Esophagus squamous epithelium (tissue), 5 donors: ENCODE data around the gene RNLS. TPM values are rescaled to one million over a fixed set of nuclear protein-coding genes. Genes with fewer than 3 reads are reported as not detected.

Source experiments
- DNase-seq: peaks from one replicate; lab custom pipeline; 2025; lab: John Stamatoyannopoulos, UW
- H3K27ac ChIP-seq, 4 donors: fragments of 200-600 bp; sonication (generic); one replicate each; pipeline ENCODE4 v1.5.1; 2016 to 2019; ENCODE audit warnings: mild to moderate bottlenecking in 1 of 4
- H3K27me3 ChIP-seq, 4 donors: fragments of 200-600 bp; sonication (generic); 1 replicate in 3 of 4; 2 replicates in 1 of 4; pipeline versions ENCODE4 v1.5.1 to v1.6.0; 2017 to 2021; ENCODE audit warnings: antibody characterized with exemption in 1 of 4
- H3K36me3 ChIP-seq, 3 donors: fragments of 200-600 bp; sonication (generic); one replicate each; pipeline ENCODE4 v1.5.1; 2016 to 2019
- H3K4me1 ChIP-seq, 3 donors: fragments of 200-600 bp; sonication (generic); one replicate each; pipeline ENCODE4 v1.5.1; 2017 to 2019
- H3K4me3 ChIP-seq, 4 donors: fragments of 200-600 bp; sonication (generic); 1 replicate in 3 of 4; 2 replicates in 1 of 4; pipeline ENCODE4 v1.5.1; 2016 to 2019; ENCODE audit warnings: mild to moderate bottlenecking in 2 of 4, moderate library complexity in 1 of 4
- H3K9me3 ChIP-seq, 3 donors: fragments of 200-600 bp; sonication (generic); one replicate each; pipeline ENCODE4 v1.5.1; 2016 to 2019
- CTCF ChIP-seq, 6 experiments: fragments of 450-650 bp in 4 of 6; fragments of 200-600 bp in 2 of 6; sonication (generic) in 2 of 6; IDR thresholded peaks; one replicate each; pipeline ENCODE4 v1.5.1; 2016 to 2019; ENCODE audit warnings: antibody characterized with exemption in 6 of 6, mild to moderate bottlenecking in 4 of 6, moderate library complexity in 4 of 6
- POLR2A ChIP-seq, 4 donors: fragments of 450-650 bp; IDR thresholded peaks; one replicate each; pipeline ENCODE4 v1.6.1; 2017; ENCODE audit warnings: antibody characterized with exemption in 4 of 4, mild to moderate bottlenecking in 4 of 4, moderate library complexity in 3 of 4
- WGBS, 2 donors: methylation state at CpG; one replicate each; pipeline ENCODE4 v1.1.5; 2018; 5-methylcytosine and 5-hydroxymethylcytosine counted together
- intact Hi-C: fragments of 100-400 bp; cut with DNase I; formaldehyde crosslinking; loops from one replicate; pipeline ENCODE4 v1.15.0; 2022
- total RNA-seq, 4 donors: library from RNA; depleted of rRNA; stranded (reverse); fragments of >200 nt; gene quantifications; one replicate each; pipeline ENCODE4 v1.1.0, GENCODE V29; 2016
- donor health status: DM: yes; HTN: yes; CAD: no.

Gene RNLS
- total RNA-seq, 4 donors from 2014 or later, result 7.9 to 13.5 (median 10.5) TPM

- 76 to 83% methylated on average over 7 of the region's 7 CpGs for WGBS, 2 donors
- no peak for DNase-seq
- Histone ChIP-seq H3K36me3 (no peaks in the 10 kb centered on the region), H3K27me3 (no peaks in the 10 kb centered on the region), H3K4me1 (no peaks in the 10 kb centered on the region), H3K27ac (no peak overlapping the region), H3K4me3 (no peak overlapping the region), H3K9me3 (no peaks in the 10 kb centered on the region)
- no peak for TF ChIP-seq CTCF (IDR thresholded peaks at IDR 0.05)
- TF ChIP-seq POLR2A (IDR thresholded peaks at IDR 0.05), result no peak
- intact Hi-C loops, result loop anchor here (10.0 kb wide), 1 partner anchor 691 kb away; the partner anchor contains the start of genes KLLN and PTEN
These were observed 27.8 kb downstream of the RNLS start for GRCh38 chr10:88555190-88555908.

GRCh38 chr10:88553116-88553752, 29.9 kb downstream of the RNLS start:
- intact Hi-C loops, result loop anchor here (10.0 kb wide), 1 partner anchor 688 kb away; the partner anchor contains the start of genes KLLN and PTEN

GRCh38 chr10:88551246-88551645, 31.9 kb downstream of the RNLS start:
- no peak overlapping the region for H3K27ac ChIP-seq
- no peak for DNase-seq
- H3K36me3 ChIP-seq, result no peaks in the 10 kb centered on the region
- intact Hi-C loops, result loop anchor here (10.0 kb wide), 1 partner anchor 686 kb away; the partner anchor contains the start of genes KLLN and PTEN
- 78 to 94% methylated on average over 2 of the region's 2 CpGs for WGBS, 2 donors
- TF ChIP-seq POLR2A (IDR thresholded peaks at IDR 0.05), result no peak
- no peak for TF ChIP-seq CTCF (IDR thresholded peaks at IDR 0.05)
- H3K27me3 ChIP-seq, result no peaks in the 10 kb centered on the region
- no peaks in the 10 kb centered on the region for H3K9me3 ChIP-seq
- no peaks in the 10 kb centered on the region for H3K4me1 ChIP-seq
- no peak overlapping the region for H3K4me3 ChIP-seq

More at GRCh38 chr10:88553116-88553752, 29.9 kb downstream of the RNLS start:
- no peak overlapping the region for H3K27ac ChIP-seq
- no peaks in the 10 kb centered on the region for H3K9me3 ChIP-seq
- no peaks in the 10 kb centered on the region for H3K36me3 ChIP-seq
- no peak overlapping the region for H3K4me3 ChIP-seq
- 67% methylated on average over 2 of the region's 2 CpGs for WGBS, 2 donors
- DNase-seq, result no peak
- no peaks in the 10 kb centered on the region for H3K27me3 ChIP-seq
- no peaks in the 10 kb centered on the region for H3K4me1 ChIP-seq
- peak; percentile 38 to 90 (median 78) for TF ChIP-seq CTCF (IDR thresholded peaks at IDR 0.05)
- no peak for TF ChIP-seq POLR2A (IDR thresholded peaks at IDR 0.05)

- no peaks in the 10 kb centered on the region for H3K36me3 ChIP-seq
- intact Hi-C loops, result no loop called here
- H3K4me1 ChIP-seq, result peaks cover 0 to 12% (median 9%) of the 10 kb centered on the region in 3 donors
- H3K9me3 ChIP-seq, result no peaks in the 10 kb centered on the region
- H3K4me3 ChIP-seq, result no peak overlapping the region
- H3K27ac ChIP-seq, result no peak overlapping the region
- 62 to 66% methylated on average over 3 of the region's 3 CpGs for WGBS, 2 donors
- TF ChIP-seq CTCF (IDR thresholded peaks at IDR 0.05) (no peak), POLR2A (IDR thresholded peaks at IDR 0.05) (no peak)
- H3K27me3 ChIP-seq, result no peaks in the 10 kb centered on the region
- DNase-seq, result no peak
These were observed 36.6 kb downstream of the RNLS start for GRCh38 chr10:88546497-88546896.

- Histone ChIP-seq H3K27ac (no peak overlapping the region), H3K4me3 (no peak overlapping the region), H3K27me3 (no peaks in the 10 kb centered on the region), H3K4me1 (peaks cover 0 to 24% (median 10%) of the 10 kb centered on the region in 3 donors), H3K36me3 (no peaks in the 10 kb centered on the region), H3K9me3 (no peaks in the 10 kb centered on the region)
- 68 to 74% methylated on average over 4 of the region's 4 CpGs for WGBS, 2 donors
- TF ChIP-seq POLR2A (IDR thresholded peaks at IDR 0.05), result no peak
- TF ChIP-seq CTCF (IDR thresholded peaks at IDR 0.05), result no peak
- DNase-seq, result no peak
- intact Hi-C loops, result no loop called here
These were observed 37.8 kb downstream of the RNLS start for GRCh38 chr10:88545359-88545758.
